IMR-90 (cell line): ENCODE data around the gene MARK2. TPM values are rescaled to one million over a fixed set of nuclear protein-coding genes. Genes with fewer than 3 reads are reported as not detected.

ENCODE experiments used
- ATAC-seq: fragments of 200-7000 bp; cut with Tn5 transposase; 2 replicates; pipeline ENCODE4 v1.9.1; 2020; ENCODE audit warnings: low read depth, mild to moderate bottlenecking, moderate library complexity
- BruUV-seq: library from RNA; stranded (reverse); fragments of 400-500 nt; replicated peaks from 2 replicates; lab custom pipeline; 2021; lab: Mats Ljungman, UMichigan
- CTCF ChIA-PET: fragments of 300-600 bp; formaldehyde crosslinking; extraction: SDS; loops from one replicate; lab custom pipeline; 2021; ENCODE audit warnings: antibody characterized with exemption; lab: Yijun Ruan, JAX
- POLR2A ChIA-PET: fragments of 300-600 bp; sonication (Branson Sonifier 250); formaldehyde crosslinking; loops from one replicate; lab custom pipeline; 2022; ENCODE audit warnings: antibody characterized with exemption; ENCODE audit not compliant: unreplicated experiment; lab: Charles Lee
- DNase-seq: peaks from one replicate; pipeline ENCODE4 v3.0.0; 2013
- H2AFZ ChIP-seq: replicated peaks from 2 replicates; pipeline ENCODE3; 2013; ENCODE audit warnings: low read length, mild to moderate bottlenecking; ENCODE audit not compliant: poor library complexity
- H2AK5ac ChIP-seq: 2 replicates; pipeline ENCODE4 v1.6.1; 2013; ENCODE audit warnings: low read depth, low read length, inconsistent platforms
- H2AK9ac ChIP-seq: replicated peaks from 2 replicates; pipeline ENCODE3; 2013; ENCODE audit warnings: mild to moderate bottlenecking, low read depth, low read length, moderate library complexity; ENCODE audit not compliant: poor library complexity
- H2BK120ac ChIP-seq: 2 replicates; pipeline ENCODE4 v1.6.1; 2013; ENCODE audit warnings: low read depth, low read length, inconsistent platforms
- H2BK15ac ChIP-seq: 3 replicates; pipeline ENCODE4 v1.6.1; 2013; ENCODE audit warnings: low read depth, low read length, inconsistent platforms
- H2BK20ac ChIP-seq: 2 replicates; pipeline ENCODE4 v1.6.1; 2013; ENCODE audit warnings: low read depth, mild to moderate bottlenecking, inconsistent platforms, low read length, moderate library complexity
- H2BK5ac ChIP-seq: 2 replicates; pipeline ENCODE4 v1.6.1; 2013; ENCODE audit warnings: mild to moderate bottlenecking, low read depth, low read length, inconsistent platforms; ENCODE audit not compliant: poor library complexity, severe bottlenecking
- H3K14ac ChIP-seq: replicated peaks from 2 replicates; pipeline ENCODE4 v1.6.1; 2013; ENCODE audit warnings: low read depth, low read length, inconsistent platforms
- H3K18ac ChIP-seq: 2 replicates; pipeline ENCODE4 v1.6.1; 2013; ENCODE audit warnings: low read depth, low read length, control low read depth
- H3K23ac ChIP-seq: 2 replicates; pipeline ENCODE4 v1.6.1; 2013; ENCODE audit warnings: low read depth, low read length, inconsistent platforms
- H3K27ac ChIP-seq: 2 replicates; pipeline ENCODE4 v1.5.1; 2013; ENCODE audit warnings: mild to moderate bottlenecking, control low read depth, low read length; ENCODE audit not compliant: insufficient read depth
- H3K27me3 ChIP-seq: 2 replicates; pipeline ENCODE4 v1.6.1; 2013; ENCODE audit warnings: low read length; ENCODE audit not compliant: control insufficient read depth, insufficient read depth
- H3K36me3 ChIP-seq: 2 replicates; pipeline ENCODE4 v1.6.1; 2013; ENCODE audit warnings: low read length, mixed read lengths; ENCODE audit not compliant: control insufficient read depth, insufficient read depth
- H3K4ac ChIP-seq: 2 replicates; pipeline ENCODE4 v1.6.1; 2013; ENCODE audit warnings: low read depth, low read length, inconsistent platforms
- H3K4me1 ChIP-seq: 2 replicates; pipeline ENCODE4 v1.6.1; 2013; ENCODE audit warnings: low read length, mixed read lengths; ENCODE audit not compliant: control insufficient read depth, insufficient read depth
- H3K4me2 ChIP-seq: 2 replicates; pipeline ENCODE4 v1.6.1; 2013; ENCODE audit warnings: low read depth, mild to moderate bottlenecking, control low read depth, low read length, moderate library complexity
- H3K4me3 ChIP-seq: 2 replicates; pipeline ENCODE4 v1.5.1; 2013; ENCODE audit warnings: low read depth, mild to moderate bottlenecking, control low read depth, low read length, moderate library complexity; ENCODE audit not compliant: insufficient read depth
- H3K56ac ChIP-seq: 2 replicates; pipeline ENCODE4 v1.6.1; 2013; ENCODE audit warnings: low read length, inconsistent platforms; ENCODE audit not compliant: insufficient read depth; ENCODE audit errors: extremely low read depth
- H3K79me1 ChIP-seq, 2 experiments: 2 replicates each; pipeline ENCODE4 v1.6.1; 2013; ENCODE audit warnings: low read length in 2 of 2, inconsistent platforms in 1 of 2, low read depth in 1 of 2
- H3K9ac ChIP-seq: 2 replicates; pipeline ENCODE4 v1.6.1; 2013; ENCODE audit warnings: low read depth, low read length, control low read depth
- H3K9me1 ChIP-seq: 2 replicates; pipeline ENCODE4 v1.6.1; 2013; ENCODE audit warnings: low read length, inconsistent platforms; ENCODE audit not compliant: insufficient read depth
- H3K9me3 ChIP-seq: 2 replicates; pipeline ENCODE4 v1.6.1; 2013; ENCODE audit warnings: low read length; ENCODE audit not compliant: control insufficient read depth, insufficient read depth
- H4K20me1 ChIP-seq: 2 replicates; pipeline ENCODE4 v1.6.1; 2013; ENCODE audit warnings: low read length, inconsistent platforms; ENCODE audit not compliant: insufficient read depth
- H4K5ac ChIP-seq: 2 replicates; pipeline ENCODE4 v1.6.1; 2013; ENCODE audit warnings: mild to moderate bottlenecking, low read depth, low read length, control low read depth
- H4K8ac ChIP-seq, 2 experiments: 2 replicates each; pipeline ENCODE4 v1.6.1; 2013; ENCODE audit warnings: low read depth in 2 of 2, low read length in 2 of 2, control low read depth in 1 of 2, inconsistent platforms in 1 of 2
- H4K91ac ChIP-seq: 2 replicates; pipeline ENCODE4 v1.6.1; 2013; ENCODE audit warnings: low read depth, low read length, inconsistent platforms; ENCODE audit not compliant: insufficient read depth
- MAFK ChIP-seq: IDR thresholded peaks from 2 replicates; pipeline ENCODE4 v1.6.1; 2012; ENCODE audit warnings: low read depth, low read length, improper control_type of control experiment
- WGBS, 2 experiments: methylation state at CpG; one replicate each; pipeline versions ENCODE4 v1.1.5 to v1.1.7; 2013; ENCODE audit warnings: missing lambda C conversion rate in 2 of 2; ENCODE audit not compliant: insufficient read length in 1 of 2; ENCODE audit errors: extremely low coverage in 2 of 2; 5-methylcytosine and 5-hydroxymethylcytosine counted together
- dilution Hi-C: fragments of 300-500 bp; cut with HindIII; formaldehyde crosslinking; loops from one replicate; pipeline ENCODE4 v1.14.3; 2018; ENCODE audit warnings: low sequenced_read_pairs; ENCODE audit not compliant: unreplicated experiment
- in situ Hi-C: fragments of 300-500 bp; cut with MboI; formaldehyde crosslinking; loops from 3 replicates; pipeline ENCODE4 v1.14.3; 2019; ENCODE audit warnings: low sequenced_read_pairs, inconsistent platforms, mixed read lengths
- intact Hi-C: fragments of 100-400 bp; cut with micrococcal nuclease; formaldehyde crosslinking; loops from 2 replicates; pipeline ENCODE4 v1.10.0; 2022
- polyA plus RNA-seq, 3 experiments: library from polyadenylated mRNA; depleted of rRNA; stranded (reverse); fragments of >200 nt; gene quantifications; 2 replicates each; pipeline ENCODE4 v1.2.3, GENCODE V29; 2012; ENCODE audit warnings: low replicate concordance in 1 of 3
- total RNA-seq: library from RNA; depleted of rRNA; stranded (reverse); fragments of >200 nt; gene quantifications from 2 replicates; pipeline ENCODE4 v1.2.3, GENCODE V29; 2012

The MARK2 gene
- total and polyA plus RNA-seq, 2 of the 4 experiments (the other 2 are of a cell fraction): 6.6 to 17.3 TPM

DNA sequence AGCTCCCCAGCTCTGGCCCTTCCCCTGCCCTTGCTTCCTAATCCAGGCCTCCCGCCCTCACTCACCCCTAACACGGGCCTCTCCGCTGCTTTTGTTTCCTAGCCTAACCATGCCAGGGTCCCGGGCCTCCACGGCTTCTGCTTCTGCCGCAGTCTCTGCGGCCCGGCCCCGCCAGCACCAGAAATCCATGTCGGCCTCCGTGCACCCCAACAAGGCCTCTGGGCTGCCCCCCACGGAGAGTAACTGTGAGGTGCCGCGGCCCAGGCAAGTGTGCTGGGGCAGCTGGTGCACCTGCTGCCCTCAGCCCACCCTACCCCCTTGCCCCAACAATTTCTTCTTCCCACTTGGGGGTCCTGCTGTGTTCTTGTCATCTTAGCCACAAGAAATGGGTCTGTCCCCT lies 65.0 kb downstream of the MARK2 start:
- Histone ChIP-seq H2BK120ac (no peak overlapping the region), H2BK20ac (no peak overlapping the region), H4K20me1 (peaks cover 5% of the 10 kb centered on the region), H3K36me3 (peaks cover 80% of the 10 kb centered on the region), H3K9me3 (no peaks in the 10 kb centered on the region), H3K56ac (no peak overlapping the region), H4K91ac (no peak overlapping the region), H3K4me2 (no peak overlapping the region), H2AK5ac (no peak overlapping the region), H2AK9ac (no peak overlapping the region), H2BK5ac (no peak overlapping the region), H2BK15ac (no peak overlapping the region), H3K23ac (no peak overlapping the region), H3K27ac (no peak overlapping the region), H3K18ac (no peak overlapping the region), H3K9me1 (no peaks in the 10 kb centered on the region), H4K5ac (no peak overlapping the region), H3K27me3 (no peaks in the 10 kb centered on the region), H3K79me1 (peaks cover 3 to 14% of the 10 kb centered on the region in 2 experiments; a peak in 1 of 4 replicates), H3K4me1 (no peaks in the 10 kb centered on the region), H3K4ac (no peak overlapping the region), H3K14ac (no peak overlapping the region), H4K8ac (no peak overlapping the region), H2AFZ (no peak overlapping the region), H3K9ac (no peak overlapping the region), H3K4me3 (no peak overlapping the region)
- intact Hi-C loops: no loop called here
- in situ Hi-C loops: no loop called here
- no peak for TF ChIP-seq MAFK
- dilution Hi-C loops: no loop called here
- no TSS peak for BruUV-seq
- ATAC-seq (no peak), DNase-seq (no peak)
- POLR2A ChIA-PET: no interaction called here
- CTCF ChIA-PET: no interaction called here
- WGBS, 2 experiments: 92% methylated on average over 11 of the region's 14 CpGs; no CpG with 5 or more reads in 1 of the 2 experiments
